OCI-LY7 (cell line): ENCODE measurements around the gene UBE2K. TPM values are rescaled to one million over a fixed set of nuclear protein-coding genes. Genes with fewer than 3 reads are reported as not detected.
"Not testable (repeated sequence)": the region's sequence is repeated elsewhere in the genome, so short reads cannot be mapped to it uniquely, and the experiment has no call there.

ENCODE experiments used
- BruUV-seq: library from RNA; stranded (reverse); fragments of 400-500 nt; replicated peaks from 2 replicates; lab custom pipeline; 2021; lab: Mats Ljungman, UMichigan
- CTCF ChIA-PET: fragments of 300-600 bp; sonication (Branson Sonifier 250); formaldehyde crosslinking; loops from one replicate; lab custom pipeline; 2022; ENCODE audit warnings: antibody characterized with exemption; ENCODE audit not compliant: unreplicated experiment; lab: Charles Lee
- POLR2A ChIA-PET: fragments of 300-600 bp; sonication (Branson Sonifier 250); formaldehyde crosslinking; loops from one replicate; lab custom pipeline; 2022; ENCODE audit warnings: antibody characterized with exemption; lab: Charles Lee
- DNase-seq: peaks from one replicate; pipeline ENCODE4 v3.0.0-alpha.2; 2015; ENCODE audit warnings: low spot score
- H2AFZ ChIP-seq: fragments of 200-600 bp; sonication (generic), shearing (Covaris generic); 2 replicates; pipeline ENCODE4 v1.6.1; 2014; ENCODE audit warnings: mild to moderate bottlenecking, antibody characterized with exemption, low read length, moderate library complexity
- H3K27ac ChIP-seq: fragments of 200-600 bp; sonication (generic); 2 replicates; pipeline ENCODE4 v1.5.1; 2014; ENCODE audit warnings: mixed run types, low read depth, mild to moderate bottlenecking, moderate library complexity, low read length, inconsistent platforms; ENCODE audit not compliant: poor library complexity, severe bottlenecking
- H3K36me3 ChIP-seq: fragments of 200-600 bp; sonication (generic); 2 replicates; pipeline ENCODE4 v1.6.1; 2014; ENCODE audit warnings: mild to moderate bottlenecking, antibody characterized with exemption, low read length, moderate library complexity, mixed read lengths; ENCODE audit not compliant: insufficient read depth
- H3K4me1 ChIP-seq: fragments of 200-600 bp; sonication (generic); 2 replicates; pipeline ENCODE4 v1.5.1; 2014; ENCODE audit warnings: mild to moderate bottlenecking, low read length; ENCODE audit not compliant: insufficient read depth, poor library complexity, severe bottlenecking
- H3K4me2 ChIP-seq: fragments of 200-600 bp; sonication (generic); 2 replicates; pipeline ENCODE4 v1.6.1; 2014; ENCODE audit warnings: mild to moderate bottlenecking, low read length
- H3K4me3 ChIP-seq: fragments of 200-600 bp; sonication (generic); 2 replicates; pipeline ENCODE4 v1.5.1; 2014; ENCODE audit warnings: mild to moderate bottlenecking, low read depth, low read length; ENCODE audit not compliant: poor library complexity, severe bottlenecking
- H3K79me2 ChIP-seq: fragments of 200-600 bp; sonication (generic); 2 replicates; pipeline ENCODE4 v1.6.1; 2016; ENCODE audit warnings: low read depth, mild to moderate bottlenecking, low read length, moderate library complexity, mixed read lengths; ENCODE audit not compliant: insufficient read depth
- H3K9me2 ChIP-seq: fragments of 200-600 bp; sonication (generic); 2 replicates; pipeline ENCODE4 v1.6.1; 2016; ENCODE audit warnings: mild to moderate bottlenecking, low read length, mixed read lengths; ENCODE audit not compliant: insufficient read depth
- H3K9me3 ChIP-seq: fragments of 200-600 bp; sonication (generic); 2 replicates; pipeline ENCODE4 v1.6.1; 2014; ENCODE audit warnings: mild to moderate bottlenecking, mixed run types, low read length, mixed read lengths
- H4K20me1 ChIP-seq: fragments of 200-600 bp; sonication (generic); 2 replicates; pipeline ENCODE4 v1.6.1; 2014; ENCODE audit warnings: mild to moderate bottlenecking, antibody characterized with exemption, low read length, moderate library complexity, mixed read lengths; ENCODE audit not compliant: insufficient read depth
- EZH2phosphoT487 ChIP-seq: fragments of 200-600 bp; sonication (generic); IDR thresholded peaks from 2 replicates; pipeline ENCODE4 v1.6.1; 2018; ENCODE audit warnings: low read depth, borderline replicate concordance, mild to moderate bottlenecking, mixed run types, antibody characterized with exemption, low read length, moderate library complexity, mixed read lengths
- intact Hi-C: fragments of 100-400 bp; cut with micrococcal nuclease; formaldehyde crosslinking; loops from one replicate; pipeline ENCODE4 v1.10.0; 2022; ENCODE audit not compliant: unreplicated experiment
- total RNA-seq, 2 experiments: library from RNA; depleted of rRNA in 1 of 2; stranded (reverse); fragments of >200 nt in 1 of 2; shearing (Covaris generic) in 1 of 2; gene quantifications; 2 replicates each; pipeline ENCODE4 v1.2.3, GENCODE V29; 2014 to 2022
- TF ChIP-seq, protein P1 (sequence below): fragments of 200-600 bp; sonication (generic); conservative IDR thresholded peaks from 2 replicates; pipeline ENCODE4 v1.5.1; 2014; ENCODE audit warnings: mild to moderate bottlenecking, antibody characterized with exemption, low read length, moderate library complexity, mixed read lengths

The UBE2K gene
- total RNA-seq, 2 experiments from 2014 or later: 20.8 to 88.0 TPM

DNA sequence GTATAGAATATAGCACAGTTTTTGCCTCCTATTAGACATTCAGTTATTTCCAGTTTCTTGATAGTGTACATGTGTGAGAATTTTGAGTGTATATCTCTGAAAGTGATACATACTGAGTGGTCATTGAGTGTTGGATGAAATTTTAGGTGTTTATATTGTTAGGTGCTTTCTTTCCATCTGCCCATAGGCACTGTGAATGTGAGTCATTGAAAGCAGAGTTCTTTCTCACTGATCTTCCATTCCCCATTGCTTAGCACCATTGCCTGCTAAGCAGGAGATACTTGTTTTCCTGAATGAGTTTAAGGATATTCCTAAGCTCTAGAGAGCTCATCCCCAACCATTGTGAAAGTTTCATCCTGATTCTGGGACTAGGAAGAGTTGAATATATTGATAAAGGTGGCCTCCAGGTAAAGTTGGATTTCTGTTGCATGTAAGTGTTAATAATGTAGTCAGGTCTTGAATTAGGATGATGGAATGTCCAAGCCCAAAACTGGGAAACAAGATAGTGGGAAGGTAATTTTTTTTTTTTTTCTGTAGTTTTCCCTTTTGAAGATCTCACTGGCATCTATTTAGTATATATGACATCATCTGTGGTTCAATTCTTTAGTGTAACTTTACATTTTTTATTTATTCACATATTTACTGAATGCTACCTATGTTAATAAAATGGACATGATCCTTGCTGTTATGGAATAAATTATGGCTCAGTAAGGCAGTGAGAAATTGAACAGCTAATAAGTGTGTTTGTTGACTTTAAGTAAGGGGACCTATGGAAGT lies 22.1 kb downstream of the UBE2K start:
- TSS peak; percentile 14 for BruUV-seq
- Histone ChIP-seq H4K20me1 (peaks cover 9% of the 10 kb centered on the region; the same call in 1 of the 2 replicates), H3K9me2 (no peaks in the 10 kb centered on the region), H3K27ac (no peak overlapping the region), H3K4me2 (no peak overlapping the region), H3K36me3 (peaks cover 47% of the 10 kb centered on the region), H2AFZ (no peak overlapping the region), H3K4me1 (peaks cover 4% of the 10 kb centered on the region), H3K4me3 (no peak overlapping the region), H3K79me2 (peaks cover 85% of the 10 kb centered on the region), H3K9me3 (no peaks in the 10 kb centered on the region)
- DNase-seq: no peak
- CTCF ChIA-PET: no interaction called here
- POLR2A ChIA-PET: interaction anchor here (0.6 to 2.3 kb wide), 3 partner anchors 11 to 167 kb away, joined by 3 to 10 read pairs (median 4); no protein-coding TSS in a partner anchor
- intact Hi-C loops: no loop called here
- no peak for TF ChIP-seq EZH2phosphoT487
- TF ChIP-seq, protein P1, sequence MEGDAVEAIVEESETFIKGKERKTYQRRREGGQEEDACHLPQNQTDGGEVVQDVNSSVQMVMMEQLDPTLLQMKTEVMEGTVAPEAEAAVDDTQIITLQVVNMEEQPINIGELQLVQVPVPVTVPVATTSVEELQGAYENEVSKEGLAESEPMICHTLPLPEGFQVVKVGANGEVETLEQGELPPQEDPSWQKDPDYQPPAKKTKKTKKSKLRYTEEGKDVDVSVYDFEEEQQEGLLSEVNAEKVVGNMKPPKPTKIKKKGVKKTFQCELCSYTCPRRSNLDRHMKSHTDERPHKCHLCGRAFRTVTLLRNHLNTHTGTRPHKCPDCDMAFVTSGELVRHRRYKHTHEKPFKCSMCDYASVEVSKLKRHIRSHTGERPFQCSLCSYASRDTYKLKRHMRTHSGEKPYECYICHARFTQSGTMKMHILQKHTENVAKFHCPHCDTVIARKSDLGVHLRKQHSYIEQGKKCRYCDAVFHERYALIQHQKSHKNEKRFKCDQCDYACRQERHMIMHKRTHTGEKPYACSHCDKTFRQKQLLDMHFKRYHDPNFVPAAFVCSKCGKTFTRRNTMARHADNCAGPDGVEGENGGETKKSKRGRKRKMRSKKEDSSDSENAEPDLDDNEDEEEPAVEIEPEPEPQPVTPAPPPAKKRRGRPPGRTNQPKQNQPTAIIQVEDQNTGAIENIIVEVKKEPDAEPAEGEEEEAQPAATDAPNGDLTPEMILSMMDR: no peak

DNA sequence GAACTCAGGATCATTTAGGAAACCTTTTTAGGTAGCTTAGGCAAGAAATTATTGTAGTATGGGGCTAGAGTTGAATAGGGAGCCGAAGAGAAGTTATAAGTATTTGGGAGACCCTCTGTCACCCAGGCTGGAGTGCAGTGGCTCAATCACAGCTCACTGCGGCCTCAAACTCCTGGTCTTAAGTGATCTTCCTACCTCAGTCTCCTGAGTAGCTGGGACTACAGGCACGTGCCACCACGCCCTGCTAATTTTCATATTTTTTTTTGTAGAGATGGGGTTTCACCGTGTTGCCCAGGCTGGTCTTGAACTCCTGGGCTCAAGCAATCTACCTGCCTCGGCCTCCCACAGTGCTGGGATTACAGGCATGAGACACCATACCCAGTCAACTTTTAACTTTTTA lies 23.3 kb downstream of the UBE2K start:
- H3K27ac ChIP-seq, H3K4me3 ChIP-seq, H3K9me2 ChIP-seq, BruUV-seq, intact Hi-C loops, DNase-seq, H3K4me2 ChIP-seq, H3K9me3 ChIP-seq, H4K20me1 ChIP-seq, H2AFZ ChIP-seq, CTCF ChIA-PET, H3K4me1 ChIP-seq: not testable (repeated sequence)
- POLR2A ChIA-PET: interaction anchor here (0.6 to 2.3 kb wide), 3 partner anchors 10 to 1392 kb away, joined by 3 to 10 read pairs (median 3); no protein-coding TSS in a partner anchor
- peaks cover 38% of the 10 kb centered on the region for H3K36me3 ChIP-seq
- peaks cover 84% of the 10 kb centered on the region for H3K79me2 ChIP-seq

DNA sequence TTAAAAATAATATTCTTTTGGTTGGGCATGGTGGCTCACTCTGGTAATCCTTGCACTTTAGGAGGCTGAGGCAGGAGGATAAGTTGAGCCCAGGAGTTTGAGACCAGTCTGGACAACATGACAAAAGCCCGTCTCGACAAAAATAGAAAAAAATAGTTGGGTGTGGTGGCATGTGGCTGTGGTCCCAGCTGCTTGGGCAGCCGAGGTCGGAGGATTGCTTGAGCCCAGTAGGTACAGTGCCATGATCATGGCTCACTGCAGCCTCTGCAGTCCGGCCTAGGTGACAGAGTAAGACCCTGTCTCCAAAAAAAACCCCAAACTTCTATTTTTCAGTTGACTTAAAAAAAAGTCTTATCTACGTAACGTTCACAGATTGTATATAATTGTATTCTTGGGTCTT lies 23.9 kb downstream of the UBE2K start:
- no peak for DNase-seq
- H3K27ac ChIP-seq: no peak overlapping the region
- peaks cover 9% of the 10 kb centered on the region; the same call in 1 of the 2 replicates for H4K20me1 ChIP-seq
- H3K36me3 ChIP-seq: peaks cover 38% of the 10 kb centered on the region
- no peak overlapping the region for H3K4me3 ChIP-seq
- peaks cover 7% of the 10 kb centered on the region for H3K4me1 ChIP-seq
- no peaks in the 10 kb centered on the region for H3K9me3 ChIP-seq
- peaks cover 84% of the 10 kb centered on the region for H3K79me2 ChIP-seq
- intact Hi-C loops: no loop called here
- no TSS peak for BruUV-seq
- TF ChIP-seq, protein P1: no peak
- no peak overlapping the region for H2AFZ ChIP-seq
- POLR2A ChIA-PET: interaction anchor here (0.5 to 2.3 kb wide), 3 partner anchors 9 to 1391 kb away, joined by 3 to 10 read pairs (median 4); no protein-coding TSS in a partner anchor
- H3K9me2 ChIP-seq: no peaks in the 10 kb centered on the region
- CTCF ChIA-PET: no interaction called here
- H3K4me2 ChIP-seq: no peak overlapping the region
